GM18517 (cell line): Measurements from ENCODE around the gene NUTF2.
"Not testable (repeated sequence)": the region's sequence is repeated elsewhere in the genome, so short reads cannot be mapped to it uniquely, and the experiment has no call there.

ENCODE experiments used
- ATAC-seq: cut with Tn5 transposase; IDR thresholded peaks from one replicate; pipeline ENCODE4 v1.9.1; 2021; ENCODE audit warnings: mild to moderate bottlenecking, moderate library complexity; ENCODE audit not compliant: unreplicated experiment

The NUTF2 gene

GRCh38 chr16:67883146-67883871 is 36.6 kb downstream of the NUTF2 start:
- ATAC-seq = no peak

GRCh38 chr16:67883872-67884261 is 37.1 kb downstream of the NUTF2 start:
- ATAC-seq = no peak

- ATAC-seq = no peak
These were observed 38.0 kb downstream of the NUTF2 start, which contains the start of gene NRN1L for GRCh38 chr16:67884684-67885083. Gene NRN1L, plus strand, starts transcription at chr16:67884885. Its CDS starts 19 bp downstream, at chr16:67884904.

- no peak for ATAC-seq
These were observed 38.8 kb downstream of the NUTF2 start for GRCh38 chr16:67885545-67885944.

- no peak for ATAC-seq
These were observed 39.2 kb downstream of the NUTF2 start for GRCh38 chr16:67885976-67886375.

- no peak for ATAC-seq
These were observed 39.7 kb downstream of the NUTF2 start for GRCh38 chr16:67886387-67886786.

- no peak for ATAC-seq
These were observed 41.6 kb downstream of the NUTF2 start for GRCh38 chr16:67888331-67888730.

- no peak for ATAC-seq
These were observed 45.6 kb downstream of the NUTF2 start for GRCh38 chr16:67892375-67892774.

- ATAC-seq = peak; percentile 75
These were observed 46.4 kb downstream of the NUTF2 start, which contains the start of gene PSKH1 for GRCh38 chr16:67892899-67893742. Gene PSKH1, plus strand, starts transcription at chr16:67893254. Its CDS starts 15,496 bp downstream, at chr16:67908750.

GRCh38 chr16:67893743-67894399 is 47.1 kb downstream of the NUTF2 start:
- no peak for ATAC-seq

GRCh38 chr16:67897231-67897630 is 50.5 kb downstream of the NUTF2 start:
- ATAC-seq = no peak

GRCh38 chr16:67901734-67902133 is 55.0 kb downstream of the NUTF2 start:
- ATAC-seq = no peak

- no peak for ATAC-seq
These were observed 56.1 kb downstream of the NUTF2 start for GRCh38 chr16:67902831-67903230.

GRCh38 chr16:67907397-67908180 is 60.9 kb downstream of the NUTF2 start:
- ATAC-seq = no peak

GRCh38 chr16:67909056-67909742 is 62.5 kb downstream of the NUTF2 start:
- no peak for ATAC-seq

GRCh38 chr16:67910158-67910557 is 63.4 kb downstream of the NUTF2 start:
- no peak for ATAC-seq

- ATAC-seq = no peak
These were observed 68.2 kb downstream of the NUTF2 start for GRCh38 chr16:67914758-67915495.

GRCh38 chr16:67915496-67915769 is 68.7 kb downstream of the NUTF2 start:
- not testable (repeated sequence) for ATAC-seq

GRCh38 chr16:67915831-67916723 is 69.3 kb downstream of the NUTF2 start:
- ATAC-seq = no peak
